Fibroblast of mammary gland (primary cell): ENCODE results near the gene GALNT10.

ENCODE experiments used
- DNase-seq: peaks from one replicate; pipeline ENCODE4 v3.0.0-alpha.2; 2010; ENCODE audit warnings: low read depth
- H3K4me3 ChIP-seq: 2 replicates; pipeline ENCODE4 v1.5.1; 2011; ENCODE audit warnings: low read depth, mild to moderate bottlenecking, low read length, moderate library complexity; ENCODE audit not compliant: control insufficient read depth
- TF ChIP-seq, protein P1 (sequence below): conservative IDR thresholded peaks from 2 replicates; pipeline ENCODE4 v1.5.1; 2011; ENCODE audit warnings: low read depth, low read length, inconsistent platforms; ENCODE audit not compliant: control insufficient read depth, insufficient read depth

The GALNT10 gene

DNA sequence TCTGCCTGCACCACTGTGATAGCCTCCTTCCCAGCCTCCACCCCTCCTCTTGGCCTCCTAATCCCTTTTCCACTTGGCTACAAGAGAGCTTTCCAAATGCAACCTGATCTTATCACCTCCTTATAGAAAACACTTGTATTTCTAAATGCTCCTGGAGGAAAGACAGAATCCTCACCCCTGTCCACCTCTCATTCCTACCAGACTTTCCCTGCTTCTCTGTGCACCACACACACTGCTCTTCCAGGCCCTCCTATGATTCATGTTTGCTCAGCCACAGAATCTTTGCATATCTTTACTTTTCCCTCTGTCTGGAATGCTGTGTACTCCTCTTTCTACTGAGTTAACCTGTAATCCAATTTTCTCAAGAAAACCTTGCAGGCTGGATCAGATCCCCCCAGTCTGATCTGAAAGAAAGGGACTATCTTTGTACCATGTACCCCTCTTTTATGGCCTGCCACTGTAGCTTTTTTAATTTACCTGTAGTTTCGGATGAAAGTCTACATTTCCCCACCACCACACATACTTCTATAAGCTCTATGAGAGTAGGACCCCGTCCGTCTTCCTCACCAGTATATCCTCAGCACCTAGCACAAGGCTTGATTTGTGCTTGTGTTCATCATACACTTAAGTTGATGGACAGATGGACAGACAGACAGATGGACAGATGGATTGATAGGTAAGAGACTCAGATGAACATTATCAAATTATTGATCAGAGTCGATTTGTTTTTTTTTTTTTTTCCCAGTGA lies 95.3 kb downstream of the GALNT10 start:
- DNase-seq, result peak; percentile 52
- TF ChIP-seq, protein P1, sequence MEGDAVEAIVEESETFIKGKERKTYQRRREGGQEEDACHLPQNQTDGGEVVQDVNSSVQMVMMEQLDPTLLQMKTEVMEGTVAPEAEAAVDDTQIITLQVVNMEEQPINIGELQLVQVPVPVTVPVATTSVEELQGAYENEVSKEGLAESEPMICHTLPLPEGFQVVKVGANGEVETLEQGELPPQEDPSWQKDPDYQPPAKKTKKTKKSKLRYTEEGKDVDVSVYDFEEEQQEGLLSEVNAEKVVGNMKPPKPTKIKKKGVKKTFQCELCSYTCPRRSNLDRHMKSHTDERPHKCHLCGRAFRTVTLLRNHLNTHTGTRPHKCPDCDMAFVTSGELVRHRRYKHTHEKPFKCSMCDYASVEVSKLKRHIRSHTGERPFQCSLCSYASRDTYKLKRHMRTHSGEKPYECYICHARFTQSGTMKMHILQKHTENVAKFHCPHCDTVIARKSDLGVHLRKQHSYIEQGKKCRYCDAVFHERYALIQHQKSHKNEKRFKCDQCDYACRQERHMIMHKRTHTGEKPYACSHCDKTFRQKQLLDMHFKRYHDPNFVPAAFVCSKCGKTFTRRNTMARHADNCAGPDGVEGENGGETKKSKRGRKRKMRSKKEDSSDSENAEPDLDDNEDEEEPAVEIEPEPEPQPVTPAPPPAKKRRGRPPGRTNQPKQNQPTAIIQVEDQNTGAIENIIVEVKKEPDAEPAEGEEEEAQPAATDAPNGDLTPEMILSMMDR, result no peak
- H3K4me3 ChIP-seq, result no peak overlapping the region

DNA sequence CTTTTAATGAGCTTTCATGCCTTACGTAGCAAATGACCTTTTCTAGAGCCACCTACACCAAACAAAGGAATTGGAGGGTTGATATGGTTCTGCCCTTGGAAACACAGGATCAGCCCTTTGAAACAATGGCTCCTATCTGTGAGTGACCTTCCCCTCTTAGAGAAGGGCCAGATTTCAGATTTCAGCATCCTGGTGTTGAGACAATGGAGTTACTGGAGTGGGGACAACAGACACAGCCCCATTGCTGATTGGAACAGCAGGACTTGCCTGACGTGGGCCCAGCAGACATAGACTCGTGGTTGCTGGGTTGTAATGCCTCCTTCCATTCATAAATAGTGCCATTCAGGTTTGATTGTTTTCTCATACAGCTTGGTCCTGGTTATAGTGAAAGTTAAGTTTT lies 96.0 kb downstream of the GALNT10 start:
- DNase-seq, result no peak
- TF ChIP-seq, protein P1, result no peak
- H3K4me3 ChIP-seq, result no peak overlapping the region

GRCh38 chr5:154287136-154287535 lies 96.6 kb downstream of the GALNT10 start:
- TF ChIP-seq, protein P1, result no peak
- DNase-seq, result peak; percentile 63
- H3K4me3 ChIP-seq, result no peak overlapping the region

- DNase-seq, result peak; percentile 50
- H3K4me3 ChIP-seq, result no peak overlapping the region
- TF ChIP-seq, protein P1, result no peak
Observed at GRCh38 chr5:154288145-154288544, 97.6 kb downstream of the GALNT10 start.

GRCh38 chr5:154291917-154292316 lies 101.4 kb downstream of the GALNT10 start:
- TF ChIP-seq, protein P1, result no peak

DNA sequence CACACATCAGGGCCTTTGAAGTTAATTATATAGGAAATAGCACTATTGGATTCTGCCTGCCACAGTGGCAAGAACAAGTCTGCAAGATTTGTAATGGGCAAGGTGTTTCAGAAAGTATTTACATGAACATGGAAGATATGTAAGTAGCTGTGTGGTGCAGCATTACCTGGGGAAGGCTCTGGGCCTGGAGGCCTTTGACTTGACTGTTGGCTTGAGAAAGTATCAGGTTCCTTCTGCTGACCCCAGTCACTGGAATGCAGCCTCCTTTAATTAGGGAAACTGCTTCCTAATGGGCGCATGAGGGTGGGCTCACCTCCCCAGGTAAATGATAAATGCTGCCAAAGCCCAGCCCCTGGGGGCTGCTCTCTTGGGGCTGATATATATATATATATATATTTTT lies 102.7 kb downstream of the GALNT10 start:
- TF ChIP-seq, protein P1, result no peak
- no peak overlapping the region for H3K4me3 ChIP-seq
- DNase-seq, result no peak

More at GRCh38 chr5:154291917-154292316, 101.4 kb downstream of the GALNT10 start:
- H3K4me3 ChIP-seq, result no peak overlapping the region
- no peak for DNase-seq
